ENCODE data around the gene PLPPR3.

The PLPPR3 gene

DNA sequence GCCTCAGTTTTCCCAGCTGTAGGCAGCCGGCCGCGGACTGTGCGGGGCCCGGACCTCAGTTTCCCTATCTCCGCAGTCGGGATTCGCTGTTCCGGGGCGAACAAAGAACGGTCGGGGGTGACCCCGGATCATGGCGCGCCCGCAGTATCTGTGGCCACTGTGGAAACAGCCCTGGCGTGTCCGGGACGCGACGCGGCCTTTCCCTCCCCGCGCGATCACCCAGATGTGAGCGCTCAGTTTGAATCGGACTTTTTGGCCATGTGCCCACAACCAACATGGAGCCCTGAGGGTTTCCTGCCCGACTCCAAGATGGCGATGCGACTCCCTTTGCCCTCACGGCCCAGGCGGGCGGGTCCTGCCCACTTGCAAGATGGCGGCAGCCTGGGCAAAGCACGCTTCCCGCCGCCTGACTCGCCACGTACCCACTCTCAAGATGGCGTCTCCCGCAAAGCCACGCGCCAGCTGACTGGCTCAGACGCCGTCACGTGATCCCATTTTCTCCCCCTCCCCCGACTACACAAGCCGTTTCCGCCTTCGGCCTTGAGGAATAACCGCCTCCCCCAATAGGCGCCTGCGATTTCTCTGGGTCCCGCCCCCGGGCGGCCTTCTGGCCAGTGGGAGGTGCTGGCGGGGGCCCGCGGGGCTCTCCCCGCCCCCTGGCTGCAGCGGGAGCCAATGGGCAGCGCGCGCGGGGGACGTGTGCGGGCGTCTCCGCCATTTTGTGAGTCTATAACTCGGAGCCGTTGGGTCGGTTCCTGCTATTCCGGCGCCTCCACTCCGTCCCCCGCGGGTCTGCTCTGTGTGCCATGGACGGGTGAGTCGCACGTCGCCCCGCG lies 24.8 kb downstream of the PLPPR3 start, which contains the start of gene PTBP1:
Gene PTBP1, plus strand, starts transcription at position 761 of the 836 bp plus-strand sequence. Its CDS starts 46 bp downstream, at position 807.
- DNase-seq (ENCODE audit: low spot score), result peak; percentile 99

DNA sequence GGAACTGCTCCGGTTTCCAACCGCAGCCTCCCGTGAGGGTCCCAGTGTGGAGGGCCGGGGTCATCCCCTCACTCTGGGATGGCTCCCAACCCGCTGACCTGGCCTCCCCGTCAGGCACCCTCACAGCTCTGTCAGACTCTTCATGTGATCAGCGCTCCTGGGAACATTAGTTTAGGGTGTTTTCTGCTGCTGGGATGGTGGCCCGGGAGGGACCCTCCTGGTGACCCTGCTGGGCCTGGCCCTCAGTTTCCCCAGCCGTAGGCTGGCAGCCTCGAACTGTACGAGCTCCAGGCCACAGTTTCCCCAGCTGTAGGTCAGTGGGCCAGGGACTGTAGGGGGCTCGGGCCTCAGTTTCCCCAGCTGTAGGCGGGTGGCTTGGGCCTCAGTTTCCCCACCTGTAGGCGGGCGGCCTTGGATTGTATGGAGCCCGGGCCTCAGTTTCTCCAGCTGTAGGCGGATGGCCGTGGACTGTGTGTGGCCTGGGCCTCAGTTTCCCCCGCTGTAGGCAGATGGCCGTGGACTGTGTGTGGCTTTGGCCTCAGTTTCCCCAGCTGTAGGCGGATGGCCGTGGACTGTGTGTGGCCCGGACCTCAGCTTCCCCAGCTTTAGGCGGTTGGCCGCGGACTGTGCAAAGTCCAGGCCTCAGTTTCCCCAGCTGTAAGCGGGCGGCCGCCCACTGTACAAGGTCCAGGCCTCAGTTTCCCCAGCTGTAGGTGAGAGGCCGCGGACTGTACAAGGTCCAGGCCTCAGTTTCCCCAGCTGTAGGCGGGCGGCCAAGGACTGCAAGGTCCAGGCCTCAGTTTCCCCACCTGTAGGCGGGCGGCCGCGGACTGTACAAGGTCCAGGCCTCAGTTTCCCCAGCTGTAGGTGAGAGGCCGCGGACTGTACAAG lies 25.8 kb downstream of the PLPPR3 start:
- DNase-seq (ENCODE audit: low spot score), result no peak

- no peak for DNase-seq (ENCODE audit: low spot score)
Measured at GRCh38 chr19:795073-795611, 26.6 kb downstream of the PLPPR3 start.

GRCh38 chr19:793806-794205 lies 27.9 kb downstream of the PLPPR3 start:
- DNase-seq (ENCODE audit: low spot score), result no peak

DNA sequence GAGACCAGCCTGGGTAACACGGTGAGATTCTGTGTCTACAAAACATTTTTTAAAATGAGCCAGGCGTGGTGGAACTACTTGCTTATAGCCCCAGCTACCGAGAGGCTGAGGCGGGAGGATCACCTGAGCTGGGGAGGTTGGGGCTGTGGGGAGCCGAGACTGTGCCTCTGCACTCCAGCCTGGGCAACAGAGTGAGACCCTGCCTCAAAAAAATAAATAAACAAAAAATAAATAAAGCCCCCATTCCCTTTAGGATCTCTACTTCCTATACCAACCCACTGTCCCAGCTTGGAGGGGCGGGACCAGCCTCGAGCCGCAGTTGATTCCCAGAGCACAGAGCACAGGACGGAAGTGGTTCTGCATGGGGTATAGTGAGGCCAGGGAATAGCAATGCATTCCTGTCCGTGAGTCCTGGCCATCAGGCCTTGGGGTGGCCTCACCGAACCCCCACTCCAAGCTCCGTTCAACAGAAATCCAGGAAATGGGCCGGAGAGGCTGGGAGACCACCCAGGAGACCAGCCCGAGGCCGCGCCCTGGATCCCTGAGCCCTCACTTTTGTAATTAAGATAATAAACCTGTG lies 29.4 kb downstream of the PLPPR3 start:
- DNase-seq (ENCODE audit: low spot score), result no peak

DNA sequence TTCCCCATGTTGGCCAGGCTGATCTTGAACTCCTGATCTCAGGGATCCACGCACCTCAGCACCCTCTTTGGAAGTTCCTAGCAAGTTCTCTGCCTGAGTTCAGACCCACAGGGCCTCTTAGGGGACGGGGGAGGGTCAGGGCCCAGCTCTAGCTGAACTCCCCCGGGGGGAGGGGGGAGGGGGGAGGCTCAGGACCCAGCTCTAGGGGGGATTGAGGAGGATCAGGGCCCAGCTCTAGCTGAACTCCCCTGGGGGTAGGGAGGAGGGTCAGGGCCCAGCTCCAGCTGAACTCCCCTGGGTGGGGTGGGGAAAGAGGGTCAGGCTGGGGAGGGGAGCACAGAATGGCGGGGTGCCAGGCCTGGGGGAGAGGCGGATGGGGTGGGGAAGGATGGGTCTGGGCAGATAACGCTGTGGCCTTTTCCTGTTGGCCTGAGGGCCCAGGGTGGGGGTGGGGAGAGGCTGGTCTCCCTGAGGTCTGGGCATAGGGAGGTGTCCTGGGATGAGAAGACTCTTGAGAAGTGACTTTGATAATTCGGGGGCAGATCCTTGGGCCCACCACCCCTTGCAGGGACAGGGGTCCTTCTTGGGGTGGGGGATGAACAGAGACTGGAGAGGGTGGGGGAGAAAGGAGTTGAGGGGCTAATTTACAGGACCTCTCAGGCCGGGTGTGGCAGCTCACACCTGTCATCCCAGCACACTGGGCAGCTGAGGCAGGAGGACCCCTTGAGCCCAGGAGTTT lies 30.0 kb downstream of the PLPPR3 start:
- DNase-seq (ENCODE audit: low spot score), result peak; percentile 58

DNA sequence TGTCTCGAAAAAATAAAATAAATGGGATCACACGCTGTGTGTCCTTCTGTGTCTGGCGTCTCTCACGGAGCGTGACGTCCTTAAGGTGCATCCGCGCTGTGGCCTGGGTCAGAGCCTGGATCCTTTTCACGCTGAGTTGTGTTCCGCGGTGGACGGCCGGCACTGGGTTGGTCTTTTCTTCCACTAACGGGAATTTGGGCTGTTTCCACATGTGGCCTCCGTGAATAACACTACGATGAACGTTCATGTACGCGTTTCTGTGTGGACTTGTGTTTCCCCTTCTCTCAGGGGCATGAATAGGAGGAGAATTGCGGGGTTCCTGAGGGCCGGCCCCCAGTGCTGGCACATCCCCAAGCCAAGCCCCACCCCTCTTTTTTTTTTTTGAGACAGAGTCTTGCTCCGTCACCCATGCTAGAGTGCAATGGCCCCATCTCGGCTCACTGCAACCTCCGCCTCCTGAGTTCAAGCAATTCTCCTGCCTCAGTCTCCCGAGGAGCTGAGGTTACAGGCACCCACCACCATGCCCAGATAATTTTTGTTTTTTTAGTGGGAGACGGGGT lies 30.7 kb downstream of the PLPPR3 start:
- no peak for DNase-seq (ENCODE audit: low spot score)

DNA sequence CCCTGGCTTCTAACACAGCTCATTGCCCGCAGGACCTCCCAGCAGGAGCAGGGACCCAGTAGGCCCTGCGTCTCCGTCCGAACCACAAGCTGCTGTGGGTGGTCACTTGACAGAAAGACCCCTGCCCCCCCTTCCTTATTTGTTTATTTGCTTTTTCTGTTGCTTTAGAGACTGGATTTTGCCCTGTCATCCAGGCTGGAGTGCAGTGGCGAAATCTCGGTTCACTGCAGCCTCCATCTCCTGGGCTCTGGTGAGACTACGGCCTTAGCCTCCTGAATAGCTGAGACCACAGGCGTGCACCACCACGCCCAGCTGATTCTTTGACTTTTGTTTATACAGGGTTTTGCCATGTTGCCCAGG lies 32.1 kb downstream of the PLPPR3 start:
- no peak for DNase-seq (ENCODE audit: low spot score)

DNA sequence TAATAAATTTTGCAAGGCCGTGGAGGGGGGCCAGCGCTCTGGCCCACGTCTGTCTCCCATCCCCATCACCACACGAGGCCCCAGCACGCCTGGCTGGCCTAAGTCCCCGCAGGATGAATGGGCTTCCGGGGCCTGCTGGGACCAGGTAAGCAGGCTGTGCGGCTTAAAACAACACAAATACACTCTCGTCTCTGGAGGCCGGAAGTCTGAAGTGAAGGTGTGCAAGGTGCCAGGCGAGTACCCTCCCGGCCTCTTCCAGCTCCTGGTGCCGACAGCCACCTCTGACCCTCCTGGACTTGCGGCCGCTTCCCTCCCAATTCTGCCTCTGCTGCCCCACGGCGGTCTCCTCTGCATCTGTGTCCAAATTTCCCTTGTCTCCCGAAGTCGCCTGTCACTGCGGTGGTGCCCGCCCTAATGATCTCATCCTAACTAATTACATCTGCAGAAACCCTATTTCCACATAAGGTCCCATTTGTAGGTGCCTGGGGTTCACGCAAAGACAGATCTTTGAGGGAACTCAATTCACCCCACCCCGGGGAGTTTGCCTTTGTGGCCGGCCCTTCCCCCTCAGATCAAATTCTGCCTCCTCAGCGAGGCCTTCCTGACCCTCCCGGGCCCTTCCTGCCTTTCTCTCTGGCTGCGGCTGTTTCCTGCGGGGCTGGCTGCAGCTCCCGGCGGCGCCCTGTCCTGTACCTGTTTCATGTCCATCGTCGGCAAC lies 32.6 kb downstream of the PLPPR3 start:
- DNase-seq (ENCODE audit: low spot score), result no peak

- no peak for DNase-seq (ENCODE audit: low spot score)
Measured at GRCh38 chr19:788686-788982, 33.1 kb downstream of the PLPPR3 start.

DNA sequence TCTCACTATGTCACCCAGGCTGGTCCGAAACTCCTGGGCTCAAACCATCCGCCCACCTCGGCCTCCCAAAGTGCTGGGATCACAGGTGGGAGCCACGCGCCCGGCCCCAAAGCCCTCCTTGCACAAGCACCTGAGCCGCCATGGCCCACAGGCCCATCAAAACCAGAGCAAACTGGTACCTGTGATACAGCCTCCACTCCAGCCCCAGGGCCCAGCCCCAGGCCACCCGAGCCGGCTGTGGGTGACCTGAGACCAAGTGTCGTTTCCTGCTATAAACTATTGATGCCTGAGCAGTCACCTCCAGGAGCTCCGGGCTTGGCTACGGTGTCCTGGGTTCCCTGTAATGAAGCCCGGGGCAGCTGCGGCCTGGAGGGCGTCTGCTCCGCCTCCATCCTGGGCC lies 34.2 kb downstream of the PLPPR3 start:
- no peak for DNase-seq (ENCODE audit: low spot score)

DNA sequence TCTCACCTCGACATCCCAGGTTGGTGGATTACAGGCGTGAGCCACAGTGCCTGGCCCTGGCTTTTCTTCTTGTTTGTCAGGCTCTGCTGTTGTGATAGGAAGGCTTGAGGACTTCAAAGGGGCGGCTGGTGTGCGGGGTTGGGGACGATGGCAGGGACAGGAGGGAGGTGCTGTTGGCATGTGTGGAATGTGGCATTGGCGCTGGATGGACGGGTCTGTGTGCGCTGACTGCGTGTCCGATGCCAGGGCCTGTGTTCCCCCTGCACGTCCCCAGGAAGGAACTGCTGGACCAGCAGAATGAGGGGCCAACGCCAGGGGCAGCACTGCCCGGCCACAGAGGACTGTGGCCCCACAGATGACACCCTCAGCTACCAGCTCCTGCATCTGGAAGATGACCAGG lies 37.2 kb downstream of the PLPPR3 start:
- DNase-seq (ENCODE audit: low spot score), result no peak

DNA sequence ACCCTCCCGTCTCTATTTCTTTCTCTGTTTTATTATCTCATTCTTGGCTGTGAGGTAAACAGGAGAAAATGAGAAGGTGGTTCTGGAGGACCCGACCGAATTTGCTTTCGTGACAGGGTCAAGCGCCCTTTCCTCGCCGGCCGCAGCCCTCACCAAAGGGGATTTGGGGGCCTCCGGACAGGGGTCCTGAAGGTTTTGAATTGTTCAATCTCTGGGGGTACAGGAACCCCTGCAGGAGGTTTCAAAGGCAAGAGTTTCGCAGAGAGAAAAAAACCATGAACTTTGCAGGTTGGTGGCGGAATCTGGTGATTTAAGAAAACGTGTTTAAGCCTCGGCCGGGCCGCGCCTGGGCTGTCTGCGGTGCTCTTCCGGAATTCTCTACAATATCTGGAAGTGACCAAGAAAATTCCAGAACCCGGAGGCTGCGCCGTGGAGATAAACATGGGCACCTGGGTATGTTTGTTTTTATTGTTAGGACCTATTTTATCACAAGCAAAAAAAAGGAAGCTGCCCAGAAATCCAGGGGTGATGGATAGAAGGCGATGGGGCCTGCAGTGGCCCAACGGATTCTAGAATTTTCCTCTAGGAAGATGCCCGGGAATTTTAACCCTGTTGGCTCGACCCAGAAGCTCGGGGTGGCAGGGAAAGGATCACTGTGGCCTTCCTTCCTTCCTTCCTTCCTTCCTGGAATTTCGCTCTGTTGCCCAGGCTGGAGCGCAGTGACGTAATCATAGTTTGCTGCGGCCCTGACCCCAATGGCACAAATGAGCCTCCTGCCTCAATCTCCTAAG lies 38.7 kb downstream of the PLPPR3 start:
- no peak for DNase-seq (ENCODE audit: low spot score)

GRCh38 chr19:782185-782877 lies 39.4 kb downstream of the PLPPR3 start:
- no peak for DNase-seq (ENCODE audit: low spot score)

DNA sequence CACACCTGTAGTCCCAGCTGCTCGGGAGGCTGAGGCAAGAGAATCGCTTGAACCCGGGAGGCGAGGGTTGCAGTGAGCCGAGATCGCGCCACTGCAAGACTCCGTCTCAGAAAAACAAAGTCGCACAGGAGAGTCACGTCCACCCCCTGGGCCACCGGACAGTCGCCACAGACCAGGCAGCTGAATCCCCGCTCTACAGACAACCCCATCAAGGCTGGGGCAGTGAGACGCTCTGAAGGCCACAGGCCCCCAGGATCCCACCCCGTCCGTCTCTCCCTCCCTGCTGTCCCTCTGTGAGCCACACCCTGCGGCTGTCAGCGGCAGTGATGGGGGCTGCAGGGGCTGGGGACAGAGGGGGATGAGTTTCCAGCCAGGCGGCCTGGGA lies 40.0 kb downstream of the PLPPR3 start:
- DNase-seq (ENCODE audit: low spot score), result no peak

DNA sequence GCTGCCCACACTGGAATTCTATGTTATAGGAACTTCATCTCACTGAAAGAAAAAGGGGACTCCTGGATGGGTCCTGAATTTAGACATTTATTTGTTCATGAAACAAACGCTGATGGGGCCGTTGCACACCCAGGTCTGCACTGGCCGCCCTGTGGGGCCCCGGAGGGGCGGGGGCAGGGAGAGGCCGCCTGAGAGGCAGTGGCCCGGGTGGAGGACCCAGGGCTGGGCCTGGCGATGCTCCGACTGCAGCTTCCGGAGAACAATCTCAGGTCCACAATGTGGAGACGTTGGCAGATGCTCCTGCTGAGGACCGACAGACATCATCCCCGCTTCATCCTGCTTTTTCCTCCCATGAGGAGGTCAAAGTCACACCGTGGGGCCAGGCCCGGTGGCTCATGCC lies 40.8 kb downstream of the PLPPR3 start:
- DNase-seq (ENCODE audit: low spot score), result no peak

GRCh38 chr19:778910-779653 lies 42.7 kb downstream of the PLPPR3 start:
- DNase-seq (ENCODE audit: low spot score), result no peak

GRCh38 chr19:776549-776948 lies 45.2 kb downstream of the PLPPR3 start:
- no peak for DNase-seq (ENCODE audit: low spot score)

Data from D341Med (cell line).